ENCODE results near the gene FBL. TPM values are rescaled to one million over a fixed set of nuclear protein-coding genes. Genes with fewer than 3 reads are reported as not detected.
"Not testable (repeated sequence)": the region's sequence is repeated elsewhere in the genome, so short reads cannot be mapped to it uniquely, and the experiment has no call there.

Gene FBL
- total and polyA plus RNA-seq, 9 donors, result 218 to 532 (median 378) TPM

DNA sequence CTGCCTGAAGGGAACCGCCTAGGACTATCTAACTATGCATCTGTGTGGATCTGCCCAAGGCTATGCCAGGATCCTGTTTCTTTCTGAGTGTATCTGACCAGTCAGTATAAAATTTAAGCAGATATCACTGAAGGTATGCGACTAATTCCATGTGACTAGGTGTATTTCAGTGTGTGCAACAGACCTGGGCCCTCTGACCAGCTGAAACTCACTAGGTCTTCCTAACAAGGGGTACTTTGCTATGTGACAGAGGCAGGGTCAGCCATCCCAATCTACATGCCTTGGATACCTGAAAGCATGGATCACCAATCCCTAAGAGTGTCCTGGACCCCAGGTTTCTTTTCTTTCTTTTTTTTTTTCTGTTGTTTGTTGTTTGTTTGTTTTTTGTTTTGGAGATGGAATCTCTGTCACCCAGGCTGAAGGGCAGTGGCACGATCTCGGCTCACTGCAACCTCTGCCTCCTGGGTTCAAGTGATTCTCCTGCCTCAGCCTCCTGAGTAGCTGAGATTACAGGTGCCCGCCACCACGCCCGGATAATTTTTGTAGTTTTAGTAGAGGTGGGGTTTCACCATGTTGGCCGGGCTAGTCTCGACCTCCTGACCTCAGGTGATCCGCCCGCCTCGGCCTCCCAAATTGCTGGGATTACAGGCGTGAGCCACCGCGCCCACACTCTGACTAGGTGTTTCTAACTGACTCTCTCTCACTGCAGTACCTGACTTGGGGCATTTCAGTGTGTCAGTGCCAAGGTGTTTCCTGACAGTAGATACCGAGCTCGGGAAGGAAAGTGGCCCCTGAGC lies 44.8 kb upstream of the FBL start:
- intact Hi-C loops (cut with DNase I), result no loop called here
- Histone ChIP-seq H3K27me3 (no peaks in the 10 kb centered on the region), H3K9me3 (no peaks in the 10 kb centered on the region), H3K4me1 (ENCODE audit: insufficient read depth) (peaks cover 3% of the 10 kb centered on the region), H3K4me3 (no peak overlapping the region), H3K36me3 (no peaks in the 10 kb centered on the region), H3K27ac (no peak overlapping the region)
- WGBS, 3 donors, result 74 to 81% (median 78%) methylated on average over 17 of the region's 17 CpGs
- no peak for TF ChIP-seq EP300 (IDR thresholded peaks at IDR 0.05)
- TF ChIP-seq POLR2A (IDR thresholded peaks at IDR 0.05), result no peak
- TF ChIP-seq, protein P1, sequence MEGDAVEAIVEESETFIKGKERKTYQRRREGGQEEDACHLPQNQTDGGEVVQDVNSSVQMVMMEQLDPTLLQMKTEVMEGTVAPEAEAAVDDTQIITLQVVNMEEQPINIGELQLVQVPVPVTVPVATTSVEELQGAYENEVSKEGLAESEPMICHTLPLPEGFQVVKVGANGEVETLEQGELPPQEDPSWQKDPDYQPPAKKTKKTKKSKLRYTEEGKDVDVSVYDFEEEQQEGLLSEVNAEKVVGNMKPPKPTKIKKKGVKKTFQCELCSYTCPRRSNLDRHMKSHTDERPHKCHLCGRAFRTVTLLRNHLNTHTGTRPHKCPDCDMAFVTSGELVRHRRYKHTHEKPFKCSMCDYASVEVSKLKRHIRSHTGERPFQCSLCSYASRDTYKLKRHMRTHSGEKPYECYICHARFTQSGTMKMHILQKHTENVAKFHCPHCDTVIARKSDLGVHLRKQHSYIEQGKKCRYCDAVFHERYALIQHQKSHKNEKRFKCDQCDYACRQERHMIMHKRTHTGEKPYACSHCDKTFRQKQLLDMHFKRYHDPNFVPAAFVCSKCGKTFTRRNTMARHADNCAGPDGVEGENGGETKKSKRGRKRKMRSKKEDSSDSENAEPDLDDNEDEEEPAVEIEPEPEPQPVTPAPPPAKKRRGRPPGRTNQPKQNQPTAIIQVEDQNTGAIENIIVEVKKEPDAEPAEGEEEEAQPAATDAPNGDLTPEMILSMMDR (IDR thresholded peaks at IDR 0.05), result no peak
- no peak for DNase-seq

- H3K36me3 ChIP-seq; H3K9me3 ChIP-seq; DNase-seq; H3K27me3 ChIP-seq; H3K4me3 ChIP-seq; H3K27ac ChIP-seq; H3K4me1 ChIP-seq (ENCODE audit: insufficient read depth); intact Hi-C loops (cut with DNase I): not testable (repeated sequence)
- 93 to 94% (median 93%) methylated on average over 18 to 20 of the region's 20 CpGs for WGBS, 3 donors
These were observed 43.9 kb upstream of the FBL start for GRCh38 chr19:39889872-39890754.

DNA sequence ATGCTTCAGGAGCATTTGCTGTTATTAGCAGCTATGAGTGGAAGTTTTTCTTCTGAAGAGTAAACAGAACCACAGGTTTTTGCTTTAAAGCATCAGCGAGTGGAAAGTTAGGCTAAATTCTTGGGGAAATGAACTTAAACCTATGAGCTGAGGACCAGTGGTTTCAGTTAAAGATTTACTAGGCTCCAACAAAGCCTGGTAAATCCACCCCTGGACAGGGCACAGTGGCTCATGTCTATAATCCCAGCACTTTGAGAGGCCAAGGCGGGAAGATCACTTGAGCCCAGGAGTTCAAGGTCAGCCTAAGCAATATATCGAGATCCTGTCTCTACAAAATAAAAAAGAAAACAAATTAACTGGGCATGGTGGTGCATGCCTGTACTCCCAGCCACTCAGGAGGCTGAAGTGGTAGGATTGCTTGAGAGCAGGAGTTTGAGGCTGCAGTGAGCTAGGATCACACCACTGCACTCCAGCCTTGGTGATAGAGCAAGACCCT lies 41.3 kb upstream of the FBL start:
- H3K27me3 ChIP-seq; DNase-seq; H3K27ac ChIP-seq; intact Hi-C loops (cut with DNase I); H3K4me3 ChIP-seq; H3K4me1 ChIP-seq (ENCODE audit: insufficient read depth); H3K9me3 ChIP-seq; H3K36me3 ChIP-seq: not testable (repeated sequence)
- WGBS, 3 donors, result 0 to 19% (median 15%) methylated on average over 1 to 3 of the region's 3 CpGs

- H3K27ac ChIP-seq; H3K4me3 ChIP-seq; H3K36me3 ChIP-seq; H3K4me1 ChIP-seq (ENCODE audit: insufficient read depth); DNase-seq; H3K27me3 ChIP-seq; intact Hi-C loops (cut with DNase I); H3K9me3 ChIP-seq: not testable (repeated sequence)
- 80 to 85% (median 85%) methylated on average over 17 to 24 of the region's 30 CpGs for WGBS, 3 donors
These were observed 39.8 kb upstream of the FBL start for GRCh38 chr19:39885821-39886554.

GRCh38 chr19:39884721-39885120 lies 38.5 kb upstream of the FBL start:
- H3K27ac ChIP-seq; H3K4me1 ChIP-seq (ENCODE audit: insufficient read depth); H3K27me3 ChIP-seq; DNase-seq; H3K4me3 ChIP-seq; intact Hi-C loops (cut with DNase I); H3K36me3 ChIP-seq; H3K9me3 ChIP-seq: not testable (repeated sequence)
- WGBS, 3 donors, result 72 to 86% (median 79%) methylated on average over 3 to 6 of the region's 9 CpGs

- WGBS, 3 donors, result 86 to 89% (median 87%) methylated on average over 6 to 7 of the region's 10 CpGs
- H3K4me1 ChIP-seq (ENCODE audit: insufficient read depth); H3K9me3 ChIP-seq; DNase-seq; intact Hi-C loops (cut with DNase I); H3K27ac ChIP-seq; H3K27me3 ChIP-seq; H3K4me3 ChIP-seq; H3K36me3 ChIP-seq: not testable (repeated sequence)
These were observed 36.5 kb upstream of the FBL start for GRCh38 chr19:39882645-39883044.

GRCh38 chr19:39881495-39882110 lies 35.4 kb upstream of the FBL start:
- H3K27ac ChIP-seq; H3K27me3 ChIP-seq; DNase-seq; H3K4me1 ChIP-seq (ENCODE audit: insufficient read depth); intact Hi-C loops (cut with DNase I); H3K4me3 ChIP-seq; H3K9me3 ChIP-seq; H3K36me3 ChIP-seq: not testable (repeated sequence)
- WGBS, 3 donors, result 7 to 8% (median 7%) methylated on average over 13 to 15 of the region's 15 CpGs

DNA sequence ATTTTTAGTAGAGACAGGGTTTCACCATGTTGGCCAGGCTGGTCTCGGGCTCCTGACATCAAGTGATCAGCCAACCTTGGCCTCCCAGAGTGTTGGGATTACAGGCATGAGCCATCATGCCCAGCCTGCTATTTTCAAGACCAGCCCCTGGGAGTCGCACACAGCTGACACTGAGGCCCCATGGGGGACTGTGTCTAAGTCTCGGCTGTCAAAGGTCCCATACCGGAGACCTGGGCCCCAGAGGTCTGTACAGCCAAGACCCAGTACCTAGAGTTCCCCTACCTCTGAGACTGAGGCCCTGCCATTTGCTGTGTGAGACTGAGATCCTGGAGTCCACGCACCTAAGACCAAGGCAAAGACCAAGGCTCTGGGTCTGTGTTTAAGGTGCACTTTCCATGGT lies 34.1 kb upstream of the FBL start:
- WGBS, 3 donors, result 79 to 84% (median 82%) methylated on average over 4 to 5 of the region's 5 CpGs
- H3K4me1 ChIP-seq (ENCODE audit: insufficient read depth); H3K27ac ChIP-seq; H3K27me3 ChIP-seq; DNase-seq; H3K9me3 ChIP-seq; H3K4me3 ChIP-seq; intact Hi-C loops (cut with DNase I); H3K36me3 ChIP-seq: not testable (repeated sequence)

DNA sequence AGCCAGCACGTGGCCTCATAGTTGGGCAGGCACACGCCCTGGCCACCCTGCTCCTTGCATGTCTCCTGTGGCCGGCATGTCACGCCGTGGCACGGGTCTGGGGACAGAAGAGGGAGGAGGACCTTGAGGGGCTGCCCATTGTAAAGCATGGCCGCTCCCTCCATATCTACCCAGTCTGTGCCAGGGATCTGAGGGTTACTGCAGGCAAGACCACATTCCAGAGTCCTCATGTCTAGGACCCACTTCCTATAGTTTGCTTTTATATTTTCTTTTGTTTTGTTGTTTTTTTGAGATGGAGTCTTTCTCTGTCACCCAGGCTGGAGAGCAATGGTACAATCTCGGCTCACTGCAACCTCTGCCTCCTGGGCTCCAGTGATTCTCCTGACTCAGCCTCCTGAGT lies 33.6 kb upstream of the FBL start:
- not testable (repeated sequence) for H3K36me3 ChIP-seq; H3K4me3 ChIP-seq; DNase-seq; H3K27me3 ChIP-seq; H3K27ac ChIP-seq; H3K9me3 ChIP-seq; H3K4me1 ChIP-seq (ENCODE audit: insufficient read depth)
- 93 to 100% (median 94%) methylated on average over 1 to 6 of the region's 8 CpGs for WGBS, 3 donors
- intact Hi-C loops (cut with DNase I), result loop anchor here in 1 of 4 donors (2.0 kb wide), 1 partner anchor 13 kb away; no protein-coding TSS in a partner anchor

Data from ovary (tissue), 9 donors.